ENCODE results near the gene PRICKLE2. TPM values are rescaled to one million over a fixed set of nuclear protein-coding genes. Genes with fewer than 3 reads are reported as not detected.

The PRICKLE2 gene
- total and polyA plus RNA-seq, 2 donors (not counting 3 experiments of a cell fraction or from before 2014, with no cell fraction given) = 3.0 to 7.1 TPM

GRCh38 chr3:64064804-64065203 is 160.5 kb downstream of the PRICKLE2 start:
- dilution Hi-C loops (cut with MboI; ENCODE audit: extremely low pct_ligation_motif_present, low sequenced_read_pairs) (no loop called here), intact Hi-C loops (cut with micrococcal nuclease) (no loop called here)
- H4K20me1 ChIP-seq (replicated peaks; ENCODE audit: control insufficient read depth, extremely low read depth, insufficient read depth, low read length) = no peaks in the 10 kb centered on the region
- no peak overlapping the region for H3K9ac ChIP-seq (replicated peaks; ENCODE audit: extremely low read depth, insufficient read depth, low read length)
- H3K4me2 ChIP-seq (ENCODE audit: insufficient read depth, low read length) = no peak overlapping the region
- H3K4me3 ChIP-seq (replicated peaks in 1 of 3; ENCODE audit: insufficient read depth in 1 of 3, low read depth in 1 of 3, low read length in 3 of 3) = no peak overlapping the region
- H3K4me1 ChIP-seq (ENCODE audit: control insufficient read depth, extremely low read depth, insufficient read depth, low read length) = no peaks in the 10 kb centered on the region
- TF ChIP-seq EZH2 (IDR thresholded peaks at IDR 0.05; ENCODE audit: borderline replicate concordance, low read depth, low read length, severe bottlenecking) (no peak), POLR2A (IDR thresholded peaks at IDR 0.05; ENCODE audit: low read depth, low read length) (no peak)
- DNase-seq (ENCODE audit: low read depth, low spot score) = no peak
- no peak overlapping the region for H3K27ac ChIP-seq (ENCODE audit: insufficient read depth, low read depth, low read length)
- peaks cover 14 to 23% of the 10 kb centered on the region in 2 experiments for H3K27me3 ChIP-seq (ENCODE audit: control insufficient read depth in 2 of 2, insufficient read depth in 2 of 2, low read length in 2 of 2)
- no peaks in the 10 kb centered on the region for H3K9me1 ChIP-seq (replicated peaks; ENCODE audit: control insufficient read depth, extremely low read depth, insufficient read depth, low read length)
- H3K9me3 ChIP-seq (replicated peaks; ENCODE audit: control insufficient read depth, insufficient read depth, low read length) = no peaks in the 10 kb centered on the region
- H3K79me2 ChIP-seq (ENCODE audit: control insufficient read depth, insufficient read depth, low read length) = no peaks in the 10 kb centered on the region
- H3K36me3 ChIP-seq (ENCODE audit: control insufficient read depth in 2 of 2, extremely low read depth in 1 of 2, insufficient read depth in 2 of 2, low read length in 2 of 2) = no peaks in the 10 kb centered on the region
- ChIA-PET POLR2A (no interaction called here), CTCF (no interaction called here)
- FAIRE-seq = no peak
- H2AFZ ChIP-seq (ENCODE audit: low read depth, low read length) = no peak overlapping the region
- BruUV-seq (replicated peaks) = no TSS peak

GRCh38 chr3:64063983-64064438 is 161.3 kb downstream of the PRICKLE2 start:
- dilution Hi-C loops (cut with MboI; ENCODE audit: extremely low pct_ligation_motif_present, low sequenced_read_pairs) (no loop called here), intact Hi-C loops (cut with micrococcal nuclease) (no loop called here)
- no peak for DNase-seq (ENCODE audit: low read depth, low spot score)
- H3K27ac ChIP-seq (ENCODE audit: insufficient read depth, low read depth, low read length) = no peak overlapping the region
- no peaks in the 10 kb centered on the region for H3K9me3 ChIP-seq (replicated peaks; ENCODE audit: control insufficient read depth, insufficient read depth, low read length)
- BruUV-seq (replicated peaks) = no TSS peak
- H3K4me3 ChIP-seq (replicated peaks in 1 of 3; ENCODE audit: insufficient read depth in 1 of 3, low read depth in 1 of 3, low read length in 3 of 3) = no peak overlapping the region
- H4K20me1 ChIP-seq (replicated peaks; ENCODE audit: control insufficient read depth, extremely low read depth, insufficient read depth, low read length) = no peaks in the 10 kb centered on the region
- CTCF ChIA-PET = no interaction called here
- H3K4me2 ChIP-seq (ENCODE audit: insufficient read depth, low read length) = no peak overlapping the region
- TF ChIP-seq MAX (IDR thresholded peaks at IDR 0.05; ENCODE audit: insufficient read depth, insufficient read length) = no peak
- H3K36me3 ChIP-seq (ENCODE audit: control insufficient read depth in 2 of 2, extremely low read depth in 1 of 2, insufficient read depth in 2 of 2, low read length in 2 of 2) = no peaks in the 10 kb centered on the region
- H3K27me3 ChIP-seq (ENCODE audit: control insufficient read depth in 2 of 2, insufficient read depth in 2 of 2, low read length in 2 of 2) = peaks cover 14 to 29% of the 10 kb centered on the region in 2 experiments
- H3K79me2 ChIP-seq (ENCODE audit: control insufficient read depth, insufficient read depth, low read length) = no peaks in the 10 kb centered on the region
- H3K9ac ChIP-seq (replicated peaks; ENCODE audit: extremely low read depth, insufficient read depth, low read length) = no peak overlapping the region
- H2AFZ ChIP-seq (ENCODE audit: low read depth, low read length) = no peak overlapping the region
- no peak for FAIRE-seq
- H3K9me1 ChIP-seq (replicated peaks; ENCODE audit: control insufficient read depth, extremely low read depth, insufficient read depth, low read length) = no peaks in the 10 kb centered on the region
- POLR2A ChIA-PET = no interaction called here
- no peaks in the 10 kb centered on the region for H3K4me1 ChIP-seq (ENCODE audit: control insufficient read depth, extremely low read depth, insufficient read depth, low read length)
